Adrenal gland (tissue), 12 donors: ENCODE results near the gene ALX4. TPM values are rescaled to one million over a fixed set of nuclear protein-coding genes. Genes with fewer than 3 reads are reported as not detected.

Source experiments
- DNase-seq, 7 donors: peaks; one replicate each; pipeline ENCODE4 v3.0.0-alpha.2; 2019 to 2020
- H3K27ac ChIP-seq, 5 donors: fragments of 200-600 bp; sonication (generic) in 4 of 5; 1 replicate in 3 of 5; 2 replicates in 2 of 5; pipeline versions ENCODE4 v1.5.1 to v1.8.0; 2016 to 2020; ENCODE audit warnings: mild to moderate bottlenecking in 1 of 5
- H3K27me3 ChIP-seq: fragments of 200-600 bp; 2 replicates; pipeline ENCODE4 v1.8.0; 2021
- H3K36me3 ChIP-seq, 2 donors: fragments of 200-600 bp; replicated peaks in 1 of 2; 1 replicate in 1 of 2; 2 replicates in 1 of 2; pipeline versions ENCODE4 v1.5.1 to v1.8.0; 2018 to 2022
- H3K4me1 ChIP-seq, 2 donors: fragments of 200-600 bp; replicated peaks in 1 of 2; 1 replicate in 1 of 2; 2 replicates in 1 of 2; pipeline versions ENCODE4 v1.5.1 to v1.8.0; 2018 to 2021
- H3K4me3 ChIP-seq, 4 donors: fragments of 200-600 bp; sonication (generic) in 3 of 4; one replicate each; pipeline ENCODE4 v1.5.1; 2016 to 2018
- H3K9me3 ChIP-seq, 3 donors: fragments of 200-600 bp; sonication (generic) in 1 of 3; replicated peaks in 1 of 3; 1 replicate in 2 of 3; 2 replicates in 1 of 3; pipeline versions ENCODE4 v1.5.1 to v1.8.0; 2016 to 2021
- CTCF ChIP-seq, 6 experiments: fragments of 450-650 bp in 4 of 6; fragments of 200-600 bp in 2 of 6; sonication (generic) in 1 of 6; IDR thresholded peaks; 1 replicate in 5 of 6; 2 replicates in 1 of 6; pipeline versions ENCODE4 v1.5.1 to v1.8.0; 2016 to 2021; ENCODE audit warnings: antibody characterized with exemption in 6 of 6, mild to moderate bottlenecking in 2 of 6, moderate library complexity in 1 of 6
- POLR2A ChIP-seq, 2 donors: fragments of 450-650 bp; IDR thresholded peaks; one replicate each; pipeline ENCODE4 v1.6.1; 2017; ENCODE audit warnings: antibody characterized with exemption in 2 of 2, mild to moderate bottlenecking in 2 of 2, moderate library complexity in 1 of 2
- WGBS, 4 donors: extraction: QIAGEN DNeasy Blood & Tissue Kit in 2 of 4; methylation state at CpG; one replicate each; pipeline versions ENCODE4 v1.1.5 to v1.1.7; 2013 to 2017; 5-methylcytosine and 5-hydroxymethylcytosine counted together
- intact Hi-C, 2 donors: fragments of 100-400 bp; cut with DNase I; formaldehyde crosslinking; loops; one replicate each; pipeline versions ENCODE4 v1.14.1 to v1.15.0; 2022 to 2023
- polyA plus RNA-seq, 3 donors: library from polyadenylated mRNA; stranded (reverse); fragments of 200-250 nt in 2 of 3; fragments of 350-450 nt in 1 of 3; fragmentation: Illumina TruSeq in 1 of 3; extraction: RNeasy Lipid Tissue Mini Kit (QIAGEN cat#74804) in 1 of 3; gene quantifications; one replicate each; pipeline ENCODE4 v1.2.3, GENCODE V29; 2013 to 2014
- total RNA-seq, 9 donors: library from RNA; depleted of rRNA in 4 of 9; stranded (reverse); fragments of >200 nt in 4 of 9; fragments of 120-200 nt in 1 of 9; fragmentation: NEBNext Ultra II Directional in 1 of 9; extraction: Animal tissue kit (Norgen Biotek cat#: 25700) in 1 of 9; gene quantifications; one replicate each; pipeline versions ENCODE4 v1.1.0 to v1.2.4, GENCODE V29; 2013 to 2023
- donor health status: healthy with polysubstance abuse.
- donor health status: Bipolar disorder and iron deficiency.
- donor health status: DM: yes; HTN: yes; CAD: no.
- donor health status: DM: no; HTN: no; CAD: no.
- donor health status: DM: no; HTN: no; CAD: no.
- donor health status: DM: yes; HTN: yes; CAD: no.

ALX4 gene
- total and polyA plus RNA-seq, 12 donors, result 0.03 to 0.06 TPM; not detected in 10

GRCh38 chr11:44237156-44237555 lies 72.8 kb downstream of the ALX4 start:
- H3K27ac ChIP-seq, result no peak overlapping the region
- no peak for DNase-seq
- H3K9me3 ChIP-seq, result no peaks in the 10 kb centered on the region
- no peak for TF ChIP-seq CTCF (IDR thresholded peaks at IDR 0.05)
- TF ChIP-seq POLR2A (IDR thresholded peaks at IDR 0.05), result no peak
- H3K4me3 ChIP-seq, result no peak overlapping the region
- H3K4me1 ChIP-seq, result no peaks in the 10 kb centered on the region
- no peaks in the 10 kb centered on the region for H3K36me3 ChIP-seq
- intact Hi-C loops, result no loop called here
- 65 to 95% (median 84%) methylated on average over 1 of the region's 1 CpG for WGBS, 4 donors
- H3K27me3 ChIP-seq, result no peaks in the 10 kb centered on the region

GRCh38 chr11:44236296-44236695 lies 73.6 kb downstream of the ALX4 start:
- H3K4me1 ChIP-seq, result no peaks in the 10 kb centered on the region
- no peaks in the 10 kb centered on the region for H3K27me3 ChIP-seq
- DNase-seq, result no peak
- intact Hi-C loops, result no loop called here
- H3K9me3 ChIP-seq, result no peaks in the 10 kb centered on the region
- TF ChIP-seq CTCF (IDR thresholded peaks at IDR 0.05), result no peak
- no peak for TF ChIP-seq POLR2A (IDR thresholded peaks at IDR 0.05)
- no peak overlapping the region for H3K4me3 ChIP-seq
- no peaks in the 10 kb centered on the region for H3K36me3 ChIP-seq
- 94 to 96% (median 95%) methylated on average over 2 of the region's 2 CpGs for WGBS, 4 donors
- H3K27ac ChIP-seq, result no peak overlapping the region

GRCh38 chr11:44235765-44236201 lies 74.2 kb downstream of the ALX4 start:
- 89 to 96% (median 96%) methylated on average over 8 of the region's 8 CpGs for WGBS, 4 donors
- DNase-seq, result no peak
- H3K36me3 ChIP-seq, result no peaks in the 10 kb centered on the region
- H3K27me3 ChIP-seq, result no peaks in the 10 kb centered on the region
- intact Hi-C loops, result no loop called here
- no peak for TF ChIP-seq CTCF (IDR thresholded peaks at IDR 0.05)
- TF ChIP-seq POLR2A (IDR thresholded peaks at IDR 0.05), result no peak
- H3K4me3 ChIP-seq, result no peak overlapping the region
- H3K27ac ChIP-seq, result no peak overlapping the region
- H3K9me3 ChIP-seq, result no peaks in the 10 kb centered on the region
- H3K4me1 ChIP-seq, result no peaks in the 10 kb centered on the region

GRCh38 chr11:44229624-44230023 lies 80.3 kb downstream of the ALX4 start:
- Histone ChIP-seq H3K27ac (no peak overlapping the region), H3K27me3 (no peaks in the 10 kb centered on the region), H3K9me3 (no peaks in the 10 kb centered on the region), H3K36me3 (no peaks in the 10 kb centered on the region), H3K4me1 (no peaks in the 10 kb centered on the region), H3K4me3 (no peak overlapping the region)
- TF ChIP-seq CTCF (IDR thresholded peaks at IDR 0.05), result no peak
- no peak for TF ChIP-seq POLR2A (IDR thresholded peaks at IDR 0.05)
- intact Hi-C loops, result no loop called here
- no peak for DNase-seq
- 94 to 97% (median 95%) methylated on average over 3 of the region's 3 CpGs for WGBS, 4 donors
